NOMO-1 treated with dmso at 0.1 percent for 144 hours (cell line): ENCODE measurements around the gene NCKAP1.

Source experiments
- DNase-seq: peaks from one replicate; lab custom pipeline; 2025; ENCODE audit not compliant: unreplicated experiment; lab: John Stamatoyannopoulos, UW

The NCKAP1 gene

GRCh38 chr2:182951948-182952663, 86.2 kb downstream of the NCKAP1 start:
- no peak for DNase-seq

- no peak for DNase-seq
Observed at GRCh38 chr2:182950546-182950945, 87.7 kb downstream of the NCKAP1 start.

DNA sequence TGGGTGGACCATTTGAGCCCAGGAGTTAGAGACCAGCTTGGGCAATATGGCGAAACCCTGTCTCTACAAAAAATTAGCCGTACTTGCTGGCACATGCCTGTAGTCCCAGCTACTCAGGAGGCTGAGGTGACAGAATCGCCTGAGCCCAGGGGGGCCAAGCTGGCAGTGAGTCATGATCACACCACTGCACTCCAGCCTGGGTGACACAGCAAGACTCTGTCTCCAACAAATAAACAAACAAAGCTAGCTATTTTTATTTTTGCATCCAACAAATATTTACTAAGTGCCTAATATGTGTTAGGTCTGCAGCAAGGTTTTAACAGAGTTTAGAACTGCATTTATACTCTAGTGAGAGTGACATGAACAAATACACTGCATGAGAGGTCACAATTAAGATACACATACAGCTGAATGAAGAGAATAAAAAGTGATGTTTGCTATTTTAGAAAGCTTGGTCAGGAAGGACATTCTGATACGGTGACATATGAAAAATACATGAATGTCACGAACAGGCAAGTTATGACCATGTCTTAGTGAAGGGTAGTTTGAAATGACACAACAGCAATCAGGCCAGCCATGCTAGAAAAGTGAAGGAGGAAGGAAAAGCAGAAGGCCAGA, 88.6 kb downstream of the NCKAP1 start:
- no peak for DNase-seq

GRCh38 chr2:182949052-182949451, 89.2 kb downstream of the NCKAP1 start:
- no peak for DNase-seq

GRCh38 chr2:182946958-182947369, 91.3 kb downstream of the NCKAP1 start:
- no peak for DNase-seq

DNA sequence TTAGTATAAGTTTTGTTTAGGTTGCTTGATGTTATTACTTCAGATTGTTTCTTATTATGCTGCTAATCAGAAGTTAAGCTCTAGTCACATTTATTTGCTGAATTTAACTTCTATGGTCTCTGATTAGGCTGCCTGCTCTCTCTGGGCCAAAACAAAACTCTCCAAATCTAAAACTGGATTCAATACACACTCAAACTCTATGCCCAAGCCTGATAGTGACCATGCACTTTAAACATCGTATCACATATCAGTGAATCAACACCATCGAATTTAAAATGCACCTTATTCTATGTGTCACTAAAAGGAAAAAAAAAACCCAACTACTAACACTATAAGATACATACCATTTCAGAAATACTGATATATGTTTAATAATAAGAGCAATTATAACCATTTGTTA, 94.9 kb downstream of the NCKAP1 start:
- DNase-seq: no peak

- no peak for DNase-seq
Observed at GRCh38 chr2:182942756-182943155, 95.5 kb downstream of the NCKAP1 start.

- no peak for DNase-seq
Observed at GRCh38 chr2:182941919-182942318, 96.3 kb downstream of the NCKAP1 start.

DNA sequence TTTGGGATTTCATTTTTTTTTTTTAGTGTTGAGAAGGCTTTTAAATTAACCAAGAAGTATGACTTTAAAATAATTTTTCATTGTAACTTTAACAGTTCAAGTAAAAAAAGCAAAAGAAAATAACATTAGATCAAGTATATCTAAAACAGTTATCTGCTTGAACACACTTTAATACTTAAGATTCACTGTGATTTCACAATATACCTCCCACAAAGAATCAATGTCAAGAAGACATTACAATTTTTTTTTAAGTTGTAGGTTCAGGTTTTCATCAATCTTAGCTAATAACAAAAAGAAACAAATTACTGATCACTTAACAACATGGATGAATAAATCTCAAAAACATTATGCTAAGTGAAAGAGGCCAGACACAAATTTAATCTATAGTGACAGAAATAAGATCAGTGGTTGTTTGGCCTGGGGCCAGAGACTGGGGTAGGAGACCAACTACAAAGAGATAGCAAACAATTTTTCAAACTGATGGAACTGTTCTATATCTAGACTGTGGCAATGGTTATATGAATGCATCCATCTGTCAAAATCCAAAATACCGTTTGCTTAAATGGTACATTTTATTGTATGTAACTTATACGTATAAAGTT, 97.0 kb downstream of the NCKAP1 start:
- DNase-seq: no peak

DNA sequence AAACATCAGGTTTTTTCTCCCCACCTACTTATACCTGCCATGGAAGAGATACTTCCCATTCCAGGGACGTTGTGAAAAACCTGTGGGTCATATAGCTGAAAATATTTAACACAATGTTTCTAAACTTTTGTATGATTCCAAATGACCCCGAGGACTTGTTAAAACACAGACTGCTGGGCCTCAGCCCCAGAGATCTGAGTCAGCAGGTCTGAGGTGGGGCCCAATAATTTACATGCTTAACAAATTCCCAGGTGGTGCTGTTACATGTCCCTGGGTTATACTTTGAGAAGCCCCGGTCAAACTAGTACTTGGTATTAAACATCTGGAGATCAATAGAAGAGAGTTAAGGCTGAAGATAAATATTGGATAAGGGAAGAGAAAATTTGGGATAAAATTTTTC, 100.4 kb downstream of the NCKAP1 start:
- DNase-seq: no peak

GRCh38 chr2:182933629-182934028, 104.6 kb downstream of the NCKAP1 start:
- no peak for DNase-seq

- no peak for DNase-seq
Observed at GRCh38 chr2:182929972-182930371, 108.3 kb downstream of the NCKAP1 start.

DNA sequence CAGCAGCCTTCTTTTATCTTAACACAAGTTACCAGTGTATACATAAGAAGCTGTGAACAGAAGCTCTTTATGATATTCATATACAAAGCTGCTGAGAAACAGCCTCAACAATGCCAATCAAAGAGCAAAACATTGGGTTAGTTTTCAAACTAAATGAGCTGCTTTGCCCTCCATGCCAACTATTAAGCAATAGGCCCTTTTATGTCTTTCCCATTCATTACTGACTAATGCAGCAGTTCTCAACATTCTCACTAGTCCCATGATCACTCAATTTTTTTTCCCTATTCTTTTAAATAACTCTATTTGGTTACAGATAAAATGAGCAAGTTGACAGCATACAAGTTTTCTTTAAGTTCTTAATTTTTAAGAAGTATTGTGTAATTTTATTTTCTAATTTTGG, 114.0 kb downstream of the NCKAP1 start:
- no peak for DNase-seq

GRCh38 chr2:182921234-182921633, 117.0 kb downstream of the NCKAP1 start:
- no peak for DNase-seq

DNA sequence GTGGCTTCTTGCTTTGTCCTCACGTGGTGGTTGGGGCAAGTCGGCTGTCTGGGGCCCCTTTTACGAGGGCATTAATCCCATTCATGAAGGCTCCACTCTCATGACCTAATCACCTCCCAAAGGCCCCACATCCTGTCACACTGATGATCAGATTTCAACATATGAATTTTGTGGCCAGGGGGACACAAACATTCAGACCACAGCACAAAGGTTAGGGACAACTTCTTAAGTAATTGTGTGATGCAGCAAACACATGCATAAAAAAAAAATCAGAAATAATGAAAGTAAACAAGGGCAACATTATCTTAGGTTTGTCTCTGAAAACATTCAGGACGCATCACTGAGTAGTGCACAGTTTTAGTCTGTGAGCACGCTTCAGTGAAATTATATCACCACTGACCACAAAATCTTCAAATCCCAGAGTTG, 117.6 kb downstream of the NCKAP1 start:
- DNase-seq: no peak

DNA sequence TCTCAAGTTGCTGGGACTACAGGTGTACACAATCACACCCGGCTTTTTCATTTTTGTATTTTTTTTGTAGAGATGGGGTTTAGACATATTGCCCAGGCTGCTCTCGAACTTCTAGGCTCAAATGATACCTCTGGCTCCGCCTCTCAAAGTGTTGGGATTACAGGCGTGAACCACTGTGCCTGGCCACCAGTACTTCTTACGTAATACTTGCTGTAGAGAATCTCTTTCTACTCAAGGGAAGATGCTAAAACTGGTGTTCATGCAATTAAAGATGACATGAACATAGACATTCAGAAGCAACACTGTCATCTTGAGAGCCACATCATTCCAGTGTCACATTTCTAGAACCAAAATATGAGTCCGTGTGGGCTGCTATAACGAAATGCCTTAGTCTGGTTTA, 118.2 kb downstream of the NCKAP1 start:
- DNase-seq: no peak

- no peak for DNase-seq
Observed at GRCh38 chr2:182918961-182919652, 119.2 kb downstream of the NCKAP1 start.

DNA sequence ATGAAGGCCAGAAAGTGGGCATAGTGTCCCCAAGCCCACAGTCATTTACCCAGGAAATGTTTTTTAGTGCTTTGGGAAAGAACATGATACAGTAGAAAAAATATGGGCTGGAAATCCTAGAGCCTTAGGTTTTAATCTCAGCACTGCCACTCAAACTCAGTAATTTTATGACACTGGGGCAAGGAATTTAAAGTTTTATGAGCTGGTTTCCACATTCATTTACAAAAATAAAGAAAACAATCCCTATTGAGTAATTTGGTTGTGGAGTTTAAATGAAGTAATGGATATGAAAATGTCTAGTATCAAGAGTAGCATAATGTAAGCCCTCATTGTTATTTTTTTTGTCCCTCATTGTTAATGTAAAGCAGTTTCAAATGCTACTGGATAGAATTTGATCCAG, 120.3 kb downstream of the NCKAP1 start:
- DNase-seq: no peak

GRCh38 chr2:182916417-182916816, 121.8 kb downstream of the NCKAP1 start:
- DNase-seq: no peak

DNA sequence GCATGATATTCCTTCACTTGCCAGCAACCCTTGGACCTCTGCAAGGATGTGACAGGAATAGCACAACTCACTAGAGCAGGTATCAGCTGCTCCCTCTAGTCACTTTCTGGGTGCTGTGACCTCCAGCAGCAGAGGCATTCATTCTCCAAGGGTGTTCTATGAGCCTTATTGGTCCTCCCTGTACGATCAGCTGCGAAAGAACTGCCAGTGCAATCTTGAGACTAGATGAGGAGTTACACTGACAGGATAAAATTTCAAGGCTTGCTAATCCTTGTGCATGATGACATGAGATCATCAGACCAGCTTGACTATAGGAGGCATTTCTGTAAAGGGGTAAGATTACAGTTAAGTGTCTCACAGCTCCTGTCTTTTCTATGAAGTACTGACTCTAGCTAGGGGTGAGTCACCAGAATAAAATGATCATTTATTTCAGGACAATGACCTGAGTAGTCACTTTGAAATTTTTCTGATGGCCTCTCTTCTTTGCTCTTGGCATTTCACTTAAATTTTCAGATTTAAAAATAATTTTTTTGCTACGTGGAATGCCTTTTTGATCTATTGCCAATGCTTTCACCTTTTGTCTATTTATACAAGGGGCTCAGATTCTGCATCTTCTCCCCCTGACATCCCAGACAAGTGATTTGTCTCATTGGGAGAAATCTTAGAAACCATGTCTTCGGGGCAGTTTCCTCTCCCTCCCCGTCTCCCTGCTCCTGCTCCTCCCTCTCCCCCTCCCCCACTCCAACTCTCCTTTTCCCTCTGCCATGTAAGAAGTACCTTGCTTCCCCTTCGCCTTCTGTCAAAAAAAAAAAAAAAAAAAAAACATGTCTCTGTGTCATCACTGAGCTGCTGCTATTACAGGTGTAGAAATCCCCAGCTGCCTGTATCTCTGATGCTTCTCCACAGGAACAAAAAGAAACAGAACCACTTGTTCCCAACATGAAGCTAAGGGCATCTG, 122.6 kb downstream of the NCKAP1 start:
- no peak for DNase-seq

- no peak for DNase-seq
Observed at GRCh38 chr2:182914852-182915251, 123.4 kb downstream of the NCKAP1 start.
